ENCODE measurements around the gene SPATA12.

SPATA12 gene

DNA sequence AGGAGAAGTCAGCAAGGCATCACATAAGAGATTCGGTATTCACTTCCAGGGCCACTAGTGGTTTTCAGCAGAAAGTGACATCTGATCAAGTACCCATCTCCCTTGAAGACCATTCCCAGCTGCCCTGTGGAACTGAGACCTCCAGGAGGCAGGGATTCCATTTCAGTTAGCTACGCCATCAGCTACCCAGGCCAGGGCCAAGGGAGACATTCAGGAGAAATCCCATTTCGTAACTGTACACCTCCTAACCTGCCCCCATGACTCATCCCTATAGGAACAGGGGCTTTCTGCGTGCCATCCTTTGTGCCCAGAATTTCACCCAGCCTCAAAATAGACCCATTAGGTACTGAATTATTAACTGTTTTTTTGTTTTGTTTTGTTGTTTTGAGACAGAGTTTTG, 24.7 kb downstream of the SPATA12 start:
- no peak for DNase-seq

DNA sequence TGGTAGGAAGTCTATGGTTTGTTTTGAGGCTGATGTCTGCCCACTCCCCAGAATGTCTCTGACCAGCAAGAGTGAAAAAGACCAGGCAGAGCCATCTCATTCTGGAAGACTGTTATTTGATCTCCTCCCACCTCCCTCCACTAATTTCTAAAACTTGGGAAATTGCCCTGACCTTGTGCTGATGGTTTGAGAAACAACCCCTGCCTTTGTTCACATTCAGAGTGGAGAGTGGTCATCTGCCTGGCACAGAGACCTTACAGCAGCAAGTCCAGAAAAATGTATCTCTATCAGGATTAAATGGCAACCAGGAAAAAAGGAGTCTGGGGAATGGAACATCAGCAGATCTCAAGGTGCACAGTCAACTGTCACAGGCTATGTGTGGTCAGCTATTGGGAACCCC, 25.7 kb downstream of the SPATA12 start:
- no peak for DNase-seq

DNA sequence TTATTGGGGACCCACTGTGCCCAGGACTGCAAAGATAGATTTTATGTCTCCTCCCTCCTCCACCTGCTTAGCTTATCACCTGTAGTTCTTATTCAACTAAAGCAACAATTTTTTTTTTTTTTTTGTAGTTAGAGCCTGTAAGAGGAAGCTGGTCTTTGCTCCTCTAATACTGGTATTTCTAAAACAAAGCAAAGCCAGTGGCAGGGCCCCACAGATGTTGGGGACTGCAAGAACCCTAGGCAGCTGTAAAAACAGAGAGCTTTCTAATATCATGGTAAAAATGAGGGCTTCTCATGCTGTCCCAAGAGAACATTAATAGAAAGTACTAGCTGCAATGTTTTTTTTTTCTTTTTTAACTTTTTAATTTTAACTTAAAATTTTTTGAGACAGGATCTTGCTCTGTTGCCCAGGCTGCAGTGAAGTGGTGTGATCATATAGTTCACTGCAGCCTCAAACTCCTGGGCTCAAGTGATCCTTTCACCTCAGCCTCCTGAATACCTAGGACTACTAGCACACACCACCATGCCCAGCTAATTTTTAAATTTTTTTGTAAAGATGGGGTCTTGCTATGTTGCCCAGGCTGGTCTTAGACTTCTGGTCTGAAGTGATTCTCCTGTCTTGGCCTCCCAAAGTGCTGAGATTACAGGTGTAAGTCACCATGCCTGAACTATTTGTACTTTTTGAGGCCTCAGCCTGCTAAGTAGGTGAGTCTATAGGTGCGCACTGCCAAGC, 27.1 kb downstream of the SPATA12 start:
- no peak for DNase-seq

DNA sequence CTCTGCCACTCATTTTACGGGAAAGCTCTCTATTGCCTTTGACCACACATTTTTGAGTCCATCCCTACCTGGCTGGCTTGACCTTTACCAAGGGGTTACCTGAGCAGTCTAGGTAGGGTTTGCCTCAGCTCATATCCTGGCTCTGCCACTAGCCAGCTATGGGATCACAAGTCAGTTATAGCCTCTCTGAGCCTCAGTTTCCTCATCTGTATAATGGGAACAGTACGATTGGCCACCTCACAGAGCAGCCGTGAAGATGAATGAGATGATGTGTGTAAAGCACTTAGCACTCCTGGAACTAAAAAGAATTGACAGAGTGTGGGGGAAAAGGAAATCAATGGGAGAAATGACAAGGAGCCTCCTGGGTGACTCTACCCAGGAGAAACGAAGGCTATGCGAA, 28.0 kb downstream of the SPATA12 start:
- no peak for DNase-seq

DNA sequence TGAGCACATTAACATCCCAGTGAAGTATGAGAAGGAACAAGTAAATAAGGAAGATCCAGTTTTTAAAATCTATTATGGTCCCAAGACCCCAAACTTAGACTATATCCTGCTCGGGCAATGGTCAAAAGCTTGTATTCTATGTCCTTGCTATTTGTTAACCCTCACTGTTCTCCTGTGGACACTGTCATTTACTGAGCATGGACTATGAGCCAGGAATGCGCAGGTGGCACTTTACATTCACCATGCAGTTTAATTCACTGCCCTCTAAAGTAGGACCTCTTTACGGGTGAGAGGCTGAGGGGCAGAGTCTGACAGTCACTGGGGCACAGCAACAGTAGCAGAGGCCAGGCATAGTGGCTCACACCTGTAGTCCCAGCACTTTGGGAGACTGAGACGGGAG, 28.6 kb downstream of the SPATA12 start:
- DNase-seq = no peak

DNA sequence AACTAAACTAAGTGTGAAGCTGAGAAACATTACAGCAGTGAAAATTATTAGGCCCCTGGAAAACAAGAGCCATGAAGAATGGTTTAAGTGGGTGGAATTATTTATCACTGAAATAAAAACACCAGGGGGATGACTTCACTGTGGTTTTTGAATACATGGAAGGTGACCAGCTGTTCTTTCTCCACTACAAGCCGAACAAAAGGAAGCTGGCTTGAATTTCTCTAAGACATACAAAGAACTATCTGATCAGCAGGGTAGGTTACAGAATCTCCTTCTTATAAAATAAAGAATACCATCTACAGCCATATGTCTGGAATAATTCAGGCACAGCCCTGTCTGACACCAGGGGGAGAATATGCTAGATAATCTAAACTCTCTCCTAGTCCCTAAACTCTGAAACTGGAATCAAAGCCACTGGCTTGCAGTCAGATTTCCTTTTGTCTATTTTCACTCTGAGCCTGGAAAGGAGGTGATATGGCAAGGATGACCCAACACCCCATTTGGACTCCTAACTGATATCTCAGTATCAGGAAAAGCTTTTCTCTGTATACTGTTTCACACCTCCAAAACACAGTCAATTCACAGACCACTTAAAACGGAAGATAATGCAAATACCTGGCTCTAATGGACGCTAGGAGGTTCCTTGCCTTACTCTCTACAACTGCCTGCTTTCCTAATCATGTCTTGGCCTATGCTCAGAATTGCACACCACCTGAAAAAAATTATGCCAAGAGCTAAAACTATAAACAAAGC, 31.2 kb downstream of the SPATA12 start:
- no peak for DNase-seq

DNA sequence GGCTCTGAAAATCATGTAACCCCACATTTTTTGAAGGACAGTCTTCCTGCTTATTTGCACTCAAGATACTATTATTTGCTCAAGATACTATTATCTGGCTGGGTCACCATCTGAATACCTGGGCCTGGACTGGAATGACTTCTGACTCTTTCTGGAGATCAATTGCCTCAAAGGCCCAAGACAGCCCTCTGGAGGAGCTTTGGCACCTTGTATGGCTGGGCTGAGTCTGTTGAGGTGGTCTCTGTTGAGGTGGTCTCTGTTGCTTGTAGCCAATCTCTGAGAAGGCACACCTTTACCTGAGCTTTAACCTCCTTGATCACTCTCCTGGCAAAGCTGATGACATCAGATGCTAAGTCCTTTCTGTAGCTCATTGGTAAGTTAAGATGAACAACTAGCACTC, 33.0 kb downstream of the SPATA12 start:
- DNase-seq = no peak

DNA sequence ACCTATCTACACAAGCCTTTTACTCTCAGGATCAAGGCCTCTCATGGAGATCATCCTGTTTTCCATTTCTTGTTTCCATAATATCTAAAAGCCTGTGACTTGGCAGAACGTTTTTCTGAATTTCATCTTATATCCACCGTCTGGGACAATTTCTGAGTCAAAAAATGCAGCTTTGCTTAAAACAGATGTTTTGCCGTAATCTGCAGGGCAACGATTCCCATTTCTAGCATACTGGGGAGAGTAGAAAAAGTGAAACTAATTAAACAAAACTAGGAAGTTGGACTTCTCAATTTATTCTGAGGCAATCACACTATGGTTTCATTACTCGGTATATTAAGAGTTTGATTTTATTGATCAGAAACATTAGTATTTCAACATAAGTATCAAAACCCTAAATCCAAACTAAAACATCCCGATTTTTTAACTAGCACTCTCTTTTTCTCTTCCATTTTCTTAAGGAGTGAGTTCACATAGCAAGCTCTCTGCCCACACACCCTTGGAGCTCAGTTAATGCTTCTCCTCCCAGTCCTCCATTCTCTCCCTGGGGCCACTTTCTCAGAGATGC, 33.6 kb downstream of the SPATA12 start:
- DNase-seq = no peak

DNA sequence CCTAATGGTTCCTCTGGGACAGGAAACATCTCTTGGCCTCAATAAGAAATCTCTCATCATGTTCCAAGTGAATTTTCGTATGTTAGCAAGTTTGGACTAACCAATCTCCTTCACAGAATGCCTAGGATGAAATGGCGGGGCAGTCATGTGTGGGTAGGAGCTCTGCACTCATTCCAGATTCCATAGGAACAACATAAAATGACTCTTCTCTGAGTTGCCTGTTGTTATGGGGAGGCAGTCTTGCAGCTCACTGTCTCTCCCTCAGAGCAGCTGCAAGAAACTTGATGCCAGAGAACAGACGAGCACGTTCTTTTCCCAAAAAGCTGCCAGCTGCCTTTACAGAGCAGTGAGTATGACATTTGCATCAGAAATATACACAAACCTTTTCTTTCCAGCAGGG, 34.1 kb downstream of the SPATA12 start:
- DNase-seq = no peak

DNA sequence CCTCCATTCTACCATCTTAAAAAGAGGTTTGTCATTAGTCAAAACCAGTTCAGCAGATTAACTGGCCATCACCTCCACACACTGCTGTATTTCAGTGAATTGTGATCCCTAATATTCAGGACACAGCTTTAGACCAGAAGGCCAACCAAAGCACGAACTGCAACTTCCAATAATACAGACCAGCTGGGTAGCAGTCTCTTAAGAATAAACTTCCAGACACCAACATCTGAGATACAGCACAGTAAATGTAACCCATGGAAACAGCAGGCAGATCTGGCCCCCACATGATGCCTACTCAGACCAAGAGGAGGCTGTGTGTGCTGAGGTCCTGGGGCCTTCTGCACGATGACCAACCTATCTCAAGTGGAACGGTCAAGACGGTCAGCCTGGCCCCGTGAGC, 34.9 kb downstream of the SPATA12 start:
- no peak for DNase-seq

DNA sequence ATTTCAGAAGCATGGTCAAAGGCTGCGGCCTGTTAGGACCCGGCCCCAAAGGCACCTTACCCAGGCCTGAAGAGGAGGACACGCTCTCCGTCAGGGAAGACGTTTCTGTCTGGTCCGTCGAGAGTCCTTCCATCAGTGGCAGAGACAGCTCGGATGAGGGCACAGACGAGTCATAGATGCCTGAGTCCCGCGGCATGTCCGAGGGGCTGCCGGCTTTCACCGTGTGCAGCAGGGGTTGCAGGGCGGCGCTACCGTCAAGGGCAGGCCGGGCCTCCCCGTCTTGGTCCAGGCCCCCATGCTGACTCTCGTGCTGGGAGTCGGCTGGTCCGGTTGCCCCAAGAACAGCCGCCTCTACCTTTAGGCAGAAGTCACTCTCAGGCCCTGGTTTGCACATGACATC, 37.1 kb downstream of the SPATA12 start:
- no peak for DNase-seq

DNA sequence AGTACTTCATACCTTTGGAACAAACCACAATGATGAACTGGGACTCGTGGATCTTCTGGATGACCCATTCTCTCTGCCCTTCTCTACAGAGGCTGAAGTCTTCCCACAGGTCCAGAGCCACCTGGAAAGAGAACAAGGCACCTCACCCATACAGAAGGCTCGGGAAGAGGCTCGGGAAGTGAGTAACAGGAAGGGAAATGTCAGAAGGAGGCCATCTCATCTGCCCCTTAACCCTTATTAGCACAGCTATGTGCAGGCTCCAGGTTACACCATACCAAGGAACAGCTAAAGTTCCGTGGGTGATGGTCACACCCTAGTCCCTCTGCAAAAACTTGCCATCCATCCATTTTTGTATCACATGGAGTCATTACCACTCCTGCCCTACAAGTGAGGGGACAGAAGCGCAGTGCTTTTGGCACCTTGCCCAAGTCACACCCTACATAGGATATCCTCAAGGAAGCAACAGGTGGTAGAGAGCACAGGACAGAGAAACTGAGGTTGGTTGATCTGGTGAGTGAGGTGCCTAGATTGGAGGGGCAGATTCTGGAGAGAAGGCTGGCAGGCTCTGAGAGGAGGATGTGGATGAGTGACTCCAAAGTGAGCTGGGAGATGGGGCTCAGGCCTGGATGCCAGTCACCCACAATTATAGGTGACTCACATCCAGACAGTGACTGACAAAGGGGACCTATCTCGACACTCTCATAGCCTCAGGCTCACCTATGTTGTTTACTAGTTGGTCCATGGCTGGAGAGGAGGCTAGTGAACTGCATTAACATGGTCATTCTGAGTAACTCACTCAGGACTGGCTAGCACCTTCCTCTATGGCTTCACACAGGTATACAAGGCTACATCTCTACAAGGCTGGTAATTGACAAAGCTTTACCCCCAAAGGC, 38.2 kb downstream of the SPATA12 start:
- DNase-seq = no peak

DNA sequence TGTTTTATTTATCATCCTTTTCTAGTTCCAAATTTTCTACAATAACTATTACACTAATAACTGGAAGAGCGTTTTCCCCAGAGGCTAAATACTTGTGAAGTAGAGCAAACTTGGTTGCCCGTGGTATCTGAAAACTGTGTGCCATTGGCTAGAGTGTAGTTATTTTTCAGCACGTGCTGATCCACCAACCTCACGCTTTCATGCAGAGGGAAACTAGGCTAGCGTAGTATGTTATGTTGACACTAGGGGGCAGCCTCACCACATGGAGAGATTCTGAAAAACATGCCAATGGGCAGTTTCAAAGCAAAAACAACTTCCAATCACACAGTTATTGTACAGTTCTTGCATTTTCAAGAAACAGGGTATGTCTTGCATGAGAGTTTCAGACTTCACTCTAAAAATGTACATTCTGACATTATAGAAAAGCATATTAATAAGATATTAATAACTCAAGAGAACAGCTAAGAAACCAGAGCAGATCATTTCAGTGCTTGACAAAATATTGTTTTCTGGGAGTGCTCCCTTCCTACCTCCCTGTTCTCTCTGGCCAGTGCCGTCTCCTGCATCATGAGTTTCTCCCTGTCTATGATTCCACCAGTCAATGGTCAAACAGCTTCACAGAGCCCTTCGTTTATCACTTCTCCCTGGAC, 39.7 kb downstream of the SPATA12 start:
- DNase-seq = peak; percentile 74 to 75

DNA sequence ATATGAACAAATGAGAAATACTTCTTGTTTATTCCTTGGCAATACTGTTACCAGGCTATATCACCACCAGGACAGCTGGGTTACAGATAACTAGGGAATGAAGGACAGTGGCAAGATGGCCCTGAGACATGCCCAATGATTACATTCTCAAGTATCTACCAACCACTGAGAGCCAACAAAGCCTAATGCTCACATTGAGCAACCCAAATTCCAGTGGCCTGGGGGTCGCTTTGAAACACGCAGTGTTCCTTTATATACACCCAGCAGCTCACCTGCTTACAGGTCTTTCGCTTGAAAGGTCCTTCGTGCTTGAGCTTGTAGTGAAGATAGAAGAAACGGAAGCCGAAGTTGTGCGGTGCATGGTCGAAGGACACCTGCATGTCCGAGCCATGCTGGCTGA, 45.1 kb downstream of the SPATA12 start:
- no peak for DNase-seq

DNA sequence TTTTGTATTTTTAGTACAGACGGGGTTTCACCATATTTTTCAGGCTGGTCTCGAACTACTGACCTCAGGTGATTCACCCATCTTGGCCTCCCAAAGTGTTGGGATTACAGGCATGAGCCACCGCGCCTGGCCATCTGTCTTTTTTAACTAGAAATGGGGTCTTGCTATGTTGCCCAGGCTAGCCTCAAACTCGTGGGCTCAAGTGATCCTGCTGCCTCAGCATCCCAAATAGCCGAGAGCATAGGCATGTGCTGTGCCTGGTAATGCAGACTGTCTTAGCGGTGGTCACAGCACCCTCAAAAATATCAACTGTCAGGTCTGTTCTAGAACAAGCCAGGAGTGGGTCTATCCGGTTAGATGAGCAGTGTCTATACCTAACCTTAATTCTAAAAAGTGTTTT, 48.2 kb downstream of the SPATA12 start:
- no peak for DNase-seq

DNA sequence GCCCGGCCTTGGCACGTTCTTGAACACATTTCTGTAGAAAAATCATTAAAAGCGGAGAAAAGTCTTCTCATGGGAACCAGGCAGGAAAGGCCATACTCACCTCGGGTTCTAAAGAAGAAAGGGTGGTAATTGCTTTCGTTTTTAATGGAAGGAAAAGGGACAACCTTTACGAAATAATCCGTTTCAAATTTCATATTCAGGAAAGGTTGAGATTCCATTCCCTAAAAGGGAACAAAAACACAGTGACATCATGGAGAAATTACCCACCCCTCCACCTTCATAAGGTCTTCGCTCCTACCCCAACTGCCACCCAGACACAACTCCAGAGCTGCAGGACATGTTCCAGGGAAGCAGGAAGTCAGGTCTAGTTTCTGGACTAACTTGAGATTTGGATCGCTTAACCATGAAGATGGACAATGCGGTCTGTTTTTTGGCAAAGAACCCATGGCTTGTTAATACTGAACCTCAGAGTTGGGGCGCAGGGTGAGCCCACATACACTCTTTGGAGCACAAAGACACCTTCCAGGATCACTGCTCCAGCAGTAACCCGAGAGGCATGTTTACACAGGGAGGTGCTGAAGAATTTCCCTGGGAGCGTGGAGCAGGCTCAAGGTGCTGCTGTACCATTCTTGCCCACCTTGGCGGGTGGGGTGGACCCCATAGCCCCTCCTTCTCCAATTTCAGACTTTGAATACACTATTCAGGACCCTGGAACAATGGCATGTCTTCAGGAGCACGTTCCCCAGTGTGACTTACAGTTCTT, 49.2 kb downstream of the SPATA12 start:
- DNase-seq = no peak

DNA sequence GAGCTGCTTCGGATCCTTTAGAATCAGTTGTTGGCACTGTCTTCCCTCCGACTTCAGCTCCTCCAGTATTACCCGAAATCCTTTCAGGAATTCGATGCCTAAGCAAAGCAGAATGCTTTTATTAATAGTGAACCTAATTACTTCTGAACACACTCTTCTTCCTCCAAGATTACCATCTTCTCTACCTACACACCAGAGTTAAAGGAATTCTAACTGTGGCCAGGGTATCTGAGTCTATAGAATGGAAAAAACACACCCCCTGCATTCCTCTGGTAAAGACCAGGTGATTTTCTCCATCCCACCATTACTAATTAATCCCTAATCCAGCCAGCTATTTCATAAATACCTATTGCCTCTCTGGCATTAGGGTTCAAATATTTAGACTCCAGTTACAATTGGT, 49.8 kb downstream of the SPATA12 start:
- DNase-seq = no peak

DNA sequence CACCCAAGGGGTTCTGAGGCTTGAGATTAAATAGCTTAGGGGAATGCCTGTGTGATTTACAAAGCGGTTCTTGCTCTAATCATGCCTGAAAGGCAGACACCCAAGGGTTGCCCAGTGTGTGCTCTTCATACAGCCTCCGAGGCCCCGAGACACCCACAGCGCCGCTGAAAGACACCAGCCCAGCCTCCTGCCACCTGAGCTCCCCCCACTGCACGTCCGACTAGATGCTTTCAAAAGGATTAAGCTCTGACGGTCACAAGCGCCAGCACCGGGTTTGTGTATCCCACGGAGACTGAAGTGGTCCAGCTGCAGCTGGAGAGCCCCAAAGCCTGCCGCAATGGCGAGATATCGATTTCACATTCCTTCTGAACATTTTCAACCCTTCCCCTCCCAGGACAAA, 50.3 kb downstream of the SPATA12 start:
- no peak for DNase-seq

DNA sequence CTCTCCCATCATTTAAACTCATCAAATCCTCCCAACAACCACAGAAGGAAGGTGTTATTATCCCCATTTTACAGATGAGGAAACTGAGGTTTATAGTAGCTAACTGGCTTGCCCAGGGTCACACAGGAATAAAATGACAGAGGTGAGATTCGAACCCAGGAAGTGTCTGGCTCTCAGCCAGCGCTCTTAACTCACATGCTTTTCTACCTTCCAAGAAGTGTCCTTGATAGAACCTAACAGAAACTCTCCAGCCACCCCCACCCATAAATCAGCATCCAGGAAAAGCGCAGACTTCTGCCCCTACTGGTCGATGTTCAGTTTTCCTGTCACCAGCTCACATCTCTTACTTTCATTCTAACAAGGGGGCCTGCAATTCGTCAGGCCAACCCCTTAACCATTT, 51.7 kb downstream of the SPATA12 start:
- DNase-seq = no peak

DNA sequence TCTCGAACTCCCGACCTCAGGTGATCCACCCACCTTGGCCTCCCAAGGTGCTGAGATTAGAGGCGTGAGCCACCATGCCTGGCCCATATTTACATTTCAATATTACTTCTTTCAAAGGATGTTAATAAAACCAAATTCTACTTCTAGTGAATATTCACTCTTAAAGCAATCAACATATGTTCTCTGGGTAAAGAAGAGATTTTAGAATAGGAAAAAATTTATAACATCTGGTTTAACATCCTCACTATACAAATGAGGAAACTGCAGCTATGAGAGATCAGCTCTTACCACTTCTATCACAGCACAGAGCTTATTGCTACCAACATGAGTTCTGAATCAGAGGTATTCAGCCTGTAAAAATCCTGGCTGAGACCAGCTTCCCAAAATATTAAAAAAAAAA, 56.0 kb downstream of the SPATA12 start:
- DNase-seq = no peak

DNA sequence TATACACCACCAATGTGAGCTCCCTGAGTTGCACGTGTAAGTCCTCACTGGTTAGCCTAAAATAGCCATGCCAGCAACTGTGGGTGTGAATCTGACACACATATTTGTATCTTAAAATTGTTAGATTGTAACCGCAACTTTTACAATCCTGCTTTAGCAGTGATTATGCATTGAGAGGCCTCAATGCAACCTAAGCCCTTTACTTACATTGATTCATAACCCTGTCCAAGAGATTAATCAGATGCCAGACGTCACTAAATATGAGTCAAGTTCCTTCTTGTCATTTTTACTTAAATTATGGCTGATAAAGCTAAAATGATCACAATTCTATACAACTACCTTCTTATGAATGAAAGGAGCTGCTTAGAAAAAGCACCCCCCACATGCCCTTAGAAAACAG, 57.8 kb downstream of the SPATA12 start:
- DNase-seq = no peak

DNA sequence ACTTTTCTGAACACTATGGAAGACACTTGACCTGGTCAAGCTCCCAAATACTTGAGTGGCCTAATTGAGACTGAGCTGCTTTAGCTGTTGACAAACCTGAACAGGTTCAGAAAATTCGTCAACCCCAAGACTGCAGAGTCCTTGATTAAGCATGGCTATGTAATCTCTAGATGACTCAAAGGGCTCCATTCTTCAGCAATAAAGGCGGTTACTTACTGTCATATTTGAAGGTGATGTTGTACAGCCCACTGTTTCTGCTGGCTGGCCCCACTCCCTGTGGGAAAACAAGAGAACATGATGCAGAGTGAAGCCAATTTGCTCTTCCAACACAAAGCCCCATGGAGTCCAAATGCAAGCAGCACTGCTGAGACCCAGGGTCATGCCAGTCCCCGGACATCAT, 59.6 kb downstream of the SPATA12 start:
- DNase-seq = no peak
